SK-N-SH (cell line): ENCODE measurements around the gene FAHD1. TPM values are rescaled to one million over a fixed set of nuclear protein-coding genes. Genes with fewer than 3 reads are reported as not detected.

Experiments used
- CTCF ChIA-PET: fragments of 300-600, 350-600 bp; formaldehyde crosslinking; extraction: SDS; loops from one replicate; lab custom pipeline; 2021; lab: Yijun Ruan, JAX
- POLR2A ChIA-PET: fragments of 350-600 bp; sonication (Branson Sonifier 250); formaldehyde crosslinking; extraction: SDS; loops from one replicate; lab custom pipeline; 2020; ENCODE audit warnings: antibody characterized with exemption, inconsistent platforms; lab: Yijun Ruan, JAX
- DNase-seq: peaks from one replicate; pipeline ENCODE4 v3.0.0; 2012
- H2AFZ ChIP-seq: fragments of 200-600 bp; sonication (generic); 2 replicates; pipeline ENCODE4 v1.8.1; 2016; ENCODE audit warnings: antibody characterized with exemption, mild to moderate bottlenecking, low read depth
- H3F3A ChIP-seq: fragments of 200-600 bp; sonication (generic); replicated peaks from 2 replicates; pipeline ENCODE3; 2016; ENCODE audit warnings: antibody characterized with exemption, mild to moderate bottlenecking; ENCODE audit not compliant: insufficient read depth
- H3K27ac ChIP-seq, 2 experiments: fragments of 200-500 bp in 1 of 2; fragments of 200-600 bp in 1 of 2; sonication (Bioruptor generic) in 1 of 2; sonication (generic), shearing (Covaris generic) in 1 of 2; 2 replicates each; pipeline versions ENCODE4 v1.5.1 to v1.6.1; 2014 to 2016; ENCODE audit warnings: low read depth in 2 of 2, inconsistent platforms in 1 of 2, low read length in 1 of 2, mild to moderate bottlenecking in 1 of 2, mixed read lengths in 1 of 2
- H3K27me3 ChIP-seq: fragments of 200-600 bp; sonication (generic), shearing (Covaris generic); 2 replicates; pipeline ENCODE4 v1.6.1; 2016; ENCODE audit warnings: mixed run types; ENCODE audit not compliant: insufficient read depth
- H3K36me3 ChIP-seq, 2 experiments: fragments of 200-500 bp in 1 of 2; fragments of 200-600 bp in 1 of 2; sonication (Bioruptor generic) in 1 of 2; sonication (generic) in 1 of 2; replicated peaks in 1 of 2; 2 replicates each; pipeline versions ENCODE3 to v1.5.1; 2014 to 2016; ENCODE audit warnings: low read length in 1 of 2, mild to moderate bottlenecking in 1 of 2; ENCODE audit not compliant: insufficient read depth in 2 of 2, control insufficient read depth in 1 of 2
- H3K4me1 ChIP-seq, 2 experiments: fragments of 200-500 bp in 1 of 2; fragments of 200-600 bp in 1 of 2; sonication (Bioruptor generic) in 1 of 2; sonication (generic), shearing (Covaris generic) in 1 of 2; 2 replicates each; pipeline versions ENCODE4 v1.5.1 to v1.6.1; 2014 to 2016; ENCODE audit warnings: low read depth in 1 of 2, low read length in 1 of 2, mixed run types in 1 of 2; ENCODE audit not compliant: insufficient read depth in 2 of 2, control insufficient read depth in 1 of 2
- H3K4me2 ChIP-seq: fragments of 200-600 bp; sonication (generic), shearing (Covaris generic); 2 replicates; pipeline ENCODE4 v1.6.1; 2017; ENCODE audit warnings: mixed run types
- H3K4me3 ChIP-seq, 2 experiments: fragments of 200-500 bp in 1 of 2; fragments of 200-600 bp in 1 of 2; sonication (Bioruptor generic) in 1 of 2; sonication (generic), shearing (Covaris generic) in 1 of 2; 2 replicates each; pipeline versions ENCODE4 v1.5.1 to v1.8.1; 2014 to 2016; ENCODE audit warnings: low read depth in 2 of 2, inconsistent platforms in 1 of 2, low read length in 1 of 2, mild to moderate bottlenecking in 1 of 2, mixed read lengths in 1 of 2, moderate library complexity in 1 of 2
- H3K79me2 ChIP-seq: fragments of 200-600 bp; sonication (generic); 2 replicates; pipeline ENCODE4 v1.8.1; 2017; ENCODE audit warnings: mild to moderate bottlenecking; ENCODE audit not compliant: insufficient read depth
- H3K9ac ChIP-seq: fragments of 200-600 bp; sonication (generic); 2 replicates; pipeline ENCODE4 v1.6.1; 2017; ENCODE audit warnings: mixed run types
- H3K9me2 ChIP-seq: fragments of 200-600 bp; sonication (generic); 2 replicates; pipeline ENCODE4 v1.6.1; 2017; ENCODE audit warnings: mixed run types
- H3K9me3 ChIP-seq: fragments of 200-600 bp; sonication (generic); 2 replicates; pipeline ENCODE4 v1.6.1; 2017; ENCODE audit warnings: mixed run types, mild to moderate bottlenecking, moderate library complexity
- H4K20me1 ChIP-seq: fragments of 200-600 bp; sonication (generic); 2 replicates; pipeline ENCODE4 v1.6.1; 2017; ENCODE audit warnings: mild to moderate bottlenecking, mixed run types; ENCODE audit not compliant: insufficient read depth
- CHD2 ChIP-seq: fragments of 150-350 bp; IDR thresholded peaks from 2 replicates; pipeline ENCODE4 v1.6.1; 2018; ENCODE audit warnings: low read length; ENCODE audit not compliant: partially characterized antibody
- EP300 ChIP-seq, 2 experiments: IDR thresholded peaks; 2 replicates each; pipeline versions ENCODE4 v1.4.0 to v1.6.1; 2012; ENCODE audit warnings: borderline replicate concordance in 1 of 2, low read depth in 1 of 2, low read length in 1 of 2
- FOSL2 ChIP-seq: IDR thresholded peaks from 2 replicates; pipeline ENCODE4 v1.4.0; 2012; ENCODE audit warnings: low read depth, mild to moderate bottlenecking, moderate library complexity, borderline replicate concordance
- FOXJ3 ChIP-seq: sonication (generic); formaldehyde crosslinking; IDR thresholded peaks from 2 replicates; pipeline ENCODE4 v1.5.1; 2020; ENCODE audit warnings: mild to moderate bottlenecking, missing genetic modification reagents
- GABPA ChIP-seq: IDR thresholded peaks from 2 replicates; pipeline ENCODE4 v1.4.0; 2012; ENCODE audit warnings: low read depth, mild to moderate bottlenecking
- GATA2 ChIP-seq: sonication (generic); formaldehyde crosslinking; IDR thresholded peaks from 2 replicates; pipeline ENCODE4 v1.5.0; 2020; ENCODE audit warnings: mild to moderate bottlenecking, missing genetic modification reagents
- MAX ChIP-seq: IDR thresholded peaks from 2 replicates; pipeline ENCODE4 v1.4.0; 2012; ENCODE audit warnings: low read depth
- MEF2A ChIP-seq: IDR thresholded peaks from 2 replicates; pipeline ENCODE4 v1.4.0; 2012; ENCODE audit warnings: low read depth, borderline replicate concordance
- MXI1 ChIP-seq: IDR thresholded peaks from 2 replicates; pipeline ENCODE4 v1.6.1; 2012; ENCODE audit warnings: mild to moderate bottlenecking, low read depth, low read length, improper control_type of control experiment
- NFIC ChIP-seq: IDR thresholded peaks from 2 replicates; pipeline ENCODE4 v1.4.0; 2012; ENCODE audit warnings: borderline replicate concordance
- NRF1 ChIP-seq: IDR thresholded peaks from 2 replicates; pipeline ENCODE4 v1.6.1; 2012; ENCODE audit warnings: low read depth, mild to moderate bottlenecking, low read length
- PBX3 ChIP-seq: IDR thresholded peaks from 2 replicates; pipeline ENCODE4; 2012
- RFX5 ChIP-seq: IDR thresholded peaks from 2 replicates; pipeline ENCODE4 v1.6.1; 2012; ENCODE audit warnings: mild to moderate bottlenecking, improper control_type of control experiment, low read length
- SIN3A ChIP-seq: IDR thresholded peaks from 2 replicates; pipeline ENCODE4 v1.6.1; 2012; ENCODE audit warnings: low read depth, mild to moderate bottlenecking, low read length, moderate library complexity, borderline replicate concordance
- SMC3 ChIP-seq: IDR thresholded peaks from 2 replicates; pipeline ENCODE4 v1.6.1; 2012; ENCODE audit warnings: low read depth, low read length, improper control_type of control experiment
- TEAD4 ChIP-seq: IDR thresholded peaks from 2 replicates; pipeline ENCODE4 v1.4.0; 2012; ENCODE audit warnings: mild to moderate bottlenecking, borderline replicate concordance; ENCODE audit not compliant: insufficient read depth
- WGBS: methylation state at CpG from one replicate; pipeline ENCODE4 v1.1.6; 2017; ENCODE audit warnings: low lambda C conversion rate; 5-methylcytosine and 5-hydroxymethylcytosine counted together
- polyA plus RNA-seq, 3 experiments: library from polyadenylated mRNA; depleted of rRNA; stranded (reverse); fragments of >200 nt; gene quantifications; 2 replicates each; pipeline ENCODE4 v1.2.3, GENCODE V29; 2012
- TF ChIP-seq, protein P1 (sequence below): IDR thresholded peaks from 2 replicates; pipeline ENCODE4 v1.6.1; 2012; ENCODE audit warnings: mild to moderate bottlenecking, low read depth, low read length, moderate library complexity
- TF ChIP-seq, protein P2 (sequence below): fragments of 150-350 bp; IDR thresholded peaks from 2 replicates; pipeline ENCODE4 v1.6.1; 2016; ENCODE audit warnings: mild to moderate bottlenecking, low read depth, low read length
- TF ChIP-seq, protein P3 (sequence below): IDR thresholded peaks from 2 replicates; pipeline ENCODE4 v1.4.0; 2012; ENCODE audit warnings: low read depth, borderline replicate concordance

The FAHD1 gene
- polyA plus RNA-seq, 1 of the 3 experiments (the other 2 are of a cell fraction), result 59.0 TPM

DNA sequence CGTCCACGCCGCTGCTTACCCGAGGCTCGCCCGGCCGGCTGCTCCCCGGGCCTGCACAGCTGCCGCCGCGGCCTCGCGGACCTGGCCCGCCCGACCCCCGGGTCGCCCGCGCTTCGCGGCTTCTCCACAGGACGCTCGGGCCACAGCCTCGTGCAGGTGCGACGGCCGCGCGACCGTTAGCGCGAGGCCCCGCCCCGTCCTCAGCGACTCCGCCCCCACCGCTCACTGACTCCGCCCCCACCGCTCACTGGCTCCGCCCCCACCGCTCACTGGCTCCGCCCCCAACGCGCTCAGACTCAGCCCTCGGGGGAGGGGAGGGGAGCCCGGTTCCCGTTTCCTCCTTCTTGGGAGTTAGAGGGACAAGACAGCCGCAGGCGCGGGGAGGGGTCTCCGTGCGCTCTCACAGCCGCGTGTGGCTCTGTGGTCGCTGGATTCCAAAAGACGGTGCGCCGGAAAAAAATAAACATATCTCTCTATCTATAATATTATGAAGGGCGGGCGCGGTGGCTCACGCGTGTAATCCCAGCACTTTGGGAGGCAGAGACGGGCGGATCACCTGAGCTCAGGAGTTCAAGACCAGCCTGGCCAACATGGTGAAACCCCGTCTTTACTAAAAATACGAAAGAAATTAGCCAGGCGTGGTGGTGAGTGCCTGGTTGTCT, 45.1 kb downstream of the FAHD1 start, which contains the start of gene MEIOB (continued):
- TF ChIP-seq, protein P1, sequence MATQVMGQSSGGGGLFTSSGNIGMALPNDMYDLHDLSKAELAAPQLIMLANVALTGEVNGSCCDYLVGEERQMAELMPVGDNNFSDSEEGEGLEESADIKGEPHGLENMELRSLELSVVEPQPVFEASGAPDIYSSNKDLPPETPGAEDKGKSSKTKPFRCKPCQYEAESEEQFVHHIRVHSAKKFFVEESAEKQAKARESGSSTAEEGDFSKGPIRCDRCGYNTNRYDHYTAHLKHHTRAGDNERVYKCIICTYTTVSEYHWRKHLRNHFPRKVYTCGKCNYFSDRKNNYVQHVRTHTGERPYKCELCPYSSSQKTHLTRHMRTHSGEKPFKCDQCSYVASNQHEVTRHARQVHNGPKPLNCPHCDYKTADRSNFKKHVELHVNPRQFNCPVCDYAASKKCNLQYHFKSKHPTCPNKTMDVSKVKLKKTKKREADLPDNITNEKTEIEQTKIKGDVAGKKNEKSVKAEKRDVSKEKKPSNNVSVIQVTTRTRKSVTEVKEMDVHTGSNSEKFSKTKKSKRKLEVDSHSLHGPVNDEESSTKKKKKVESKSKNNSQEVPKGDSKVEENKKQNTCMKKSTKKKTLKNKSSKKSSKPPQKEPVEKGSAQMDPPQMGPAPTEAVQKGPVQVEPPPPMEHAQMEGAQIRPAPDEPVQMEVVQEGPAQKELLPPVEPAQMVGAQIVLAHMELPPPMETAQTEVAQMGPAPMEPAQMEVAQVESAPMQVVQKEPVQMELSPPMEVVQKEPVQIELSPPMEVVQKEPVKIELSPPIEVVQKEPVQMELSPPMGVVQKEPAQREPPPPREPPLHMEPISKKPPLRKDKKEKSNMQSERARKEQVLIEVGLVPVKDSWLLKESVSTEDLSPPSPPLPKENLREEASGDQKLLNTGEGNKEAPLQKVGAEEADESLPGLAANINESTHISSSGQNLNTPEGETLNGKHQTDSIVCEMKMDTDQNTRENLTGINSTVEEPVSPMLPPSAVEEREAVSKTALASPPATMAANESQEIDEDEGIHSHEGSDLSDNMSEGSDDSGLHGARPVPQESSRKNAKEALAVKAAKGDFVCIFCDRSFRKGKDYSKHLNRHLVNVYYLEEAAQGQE, result no peak
- TF ChIP-seq NFIC (no peak), CHD2 (no peak), MAX (no peak), PBX3 (no peak), MXI1 (no peak), FOXJ3 (CRISPR knock-in tag) (no peak), TEAD4 (no peak), GATA2 (CRISPR knock-in tag) (no peak), MEF2A (no peak)
- TF ChIP-seq, protein P2, sequence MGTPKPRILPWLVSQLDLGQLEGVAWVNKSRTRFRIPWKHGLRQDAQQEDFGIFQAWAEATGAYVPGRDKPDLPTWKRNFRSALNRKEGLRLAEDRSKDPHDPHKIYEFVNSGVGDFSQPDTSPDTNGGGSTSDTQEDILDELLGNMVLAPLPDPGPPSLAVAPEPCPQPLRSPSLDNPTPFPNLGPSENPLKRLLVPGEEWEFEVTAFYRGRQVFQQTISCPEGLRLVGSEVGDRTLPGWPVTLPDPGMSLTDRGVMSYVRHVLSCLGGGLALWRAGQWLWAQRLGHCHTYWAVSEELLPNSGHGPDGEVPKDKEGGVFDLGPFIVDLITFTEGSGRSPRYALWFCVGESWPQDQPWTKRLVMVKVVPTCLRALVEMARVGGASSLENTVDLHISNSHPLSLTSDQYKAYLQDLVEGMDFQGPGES, result no peak

- CTCF ChIA-PET, result interaction anchor here (2.2 to 7.2 kb wide), 3 partner anchors 11 to 55 kb away, joined by 8 to 42 read pairs (median 9); no protein-coding TSS in a partner anchor
- H3K36me3 ChIP-seq, result no peaks in the 10 kb centered on the region
- H3F3A ChIP-seq, result no peaks in the 10 kb centered on the region
These were observed 47.8 kb downstream of the FAHD1 start for GRCh38 chr16:1874854-1875253.

More at GRCh38 chr16:1874854-1875253, 47.8 kb downstream of the FAHD1 start:
- TF ChIP-seq, protein P3, sequence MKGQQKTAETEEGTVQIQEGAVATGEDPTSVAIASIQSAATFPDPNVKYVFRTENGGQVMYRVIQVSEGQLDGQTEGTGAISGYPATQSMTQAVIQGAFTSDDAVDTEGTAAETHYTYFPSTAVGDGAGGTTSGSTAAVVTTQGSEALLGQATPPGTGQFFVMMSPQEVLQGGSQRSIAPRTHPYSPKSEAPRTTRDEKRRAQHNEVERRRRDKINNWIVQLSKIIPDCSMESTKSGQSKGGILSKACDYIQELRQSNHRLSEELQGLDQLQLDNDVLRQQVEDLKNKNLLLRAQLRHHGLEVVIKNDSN, result no peak
- TF ChIP-seq NRF1 (no peak), GABPA (no peak), SMC3 (no peak), PBX3 (no peak), MXI1 (no peak), SIN3A (no peak), FOSL2 (no peak), EP300 (IDR thresholded peaks at IDR 0.05; ENCODE audit: borderline replicate concordance in 1 of 2, low read depth in 1 of 2, low read length in 1 of 2) (no peak), CHD2 (no peak), MEF2A (no peak), RFX5 (no peak)
- TF ChIP-seq, protein P2, result no peak
- no peak for DNase-seq
- POLR2A ChIA-PET, result no interaction called here
- Histone ChIP-seq H4K20me1 (no peaks in the 10 kb centered on the region), H3K27ac (no peak overlapping the region), H3K4me1 (no peaks in the 10 kb centered on the region; a peak in 2 of 4 replicates), H3K4me3 (no peak overlapping the region), H3K9ac (no peak overlapping the region), H3K27me3 (peaks cover 9% of the 10 kb centered on the region; the same call in 1 of the 2 replicates), H3K4me2 (no peak overlapping the region), H3K79me2 (no peaks in the 10 kb centered on the region), H3K9me3 (no peaks in the 10 kb centered on the region), H3K9me2 (no peaks in the 10 kb centered on the region), H2AFZ (no peak overlapping the region)
- 57% methylated on average over 6 of the region's 6 CpGs for WGBS
